H9 (cell line): ENCODE data around the gene CCR1. TPM values are rescaled to one million over a fixed set of nuclear protein-coding genes. Genes with fewer than 3 reads are reported as not detected.

Experiments
- DNase-seq: peaks from one replicate; pipeline ENCODE4 v3.0.0-alpha.2; 2017
- H2AFZ ChIP-seq: one replicate; pipeline ENCODE4 v1.6.1; 2013; ENCODE audit warnings: mild to moderate bottlenecking, low read length, control low read depth, moderate library complexity
- H2AK5ac ChIP-seq: 2 replicates; pipeline ENCODE4 v1.6.1; 2013; ENCODE audit warnings: low read length, control low read depth, mixed read lengths; ENCODE audit not compliant: insufficient read length
- H2BK120ac ChIP-seq: one replicate; pipeline ENCODE4 v1.6.1; 2013; ENCODE audit warnings: low read depth, mild to moderate bottlenecking, low read length, control low read depth, inconsistent platforms; ENCODE audit not compliant: poor library complexity, severe bottlenecking
- H2BK12ac ChIP-seq: 2 replicates; pipeline ENCODE4 v1.6.1; 2013; ENCODE audit warnings: low read length, control low read depth, mixed read lengths, low read depth; ENCODE audit not compliant: insufficient read length
- H2BK15ac ChIP-seq: 2 replicates; pipeline ENCODE4 v1.6.1; 2013; ENCODE audit warnings: low read depth, low read length, control low read depth
- H2BK20ac ChIP-seq: one replicate; pipeline ENCODE4 v1.6.1; 2013; ENCODE audit warnings: low read depth, mild to moderate bottlenecking, low read length, control low read depth, inconsistent platforms; ENCODE audit not compliant: poor library complexity, severe bottlenecking
- H2BK5ac ChIP-seq: 2 replicates; pipeline ENCODE4 v1.6.1; 2013; ENCODE audit warnings: low read length, control low read depth, mixed read lengths; ENCODE audit not compliant: insufficient read length
- H3K14ac ChIP-seq: 2 replicates; pipeline ENCODE4 v1.6.1; 2013; ENCODE audit warnings: low read length, control low read depth; ENCODE audit not compliant: insufficient read depth
- H3K18ac ChIP-seq: 2 replicates; pipeline ENCODE4 v1.6.1; 2013; ENCODE audit warnings: low read depth, mild to moderate bottlenecking, mixed read lengths, low read length, control low read depth; ENCODE audit not compliant: insufficient read length
- H3K23ac ChIP-seq: 2 replicates; pipeline ENCODE4 v1.6.1; 2013; ENCODE audit warnings: low read length, control low read depth, mixed read lengths, low read depth; ENCODE audit not compliant: insufficient read length
- H3K23me2 ChIP-seq: 2 replicates; pipeline ENCODE4 v1.6.1; 2013; ENCODE audit warnings: low read depth, mild to moderate bottlenecking, mixed read lengths, low read length, control low read depth; ENCODE audit not compliant: insufficient read length, poor library complexity, severe bottlenecking
- H3K27ac ChIP-seq: 2 replicates; pipeline ENCODE4 v1.5.1; 2013; ENCODE audit warnings: low read length, control low read depth, mixed read lengths, low read depth; ENCODE audit not compliant: insufficient read length
- H3K27me3 ChIP-seq: 2 replicates; pipeline ENCODE4 v1.6.1; 2013; ENCODE audit warnings: low read length, control low read depth, inconsistent platforms; ENCODE audit not compliant: insufficient read depth
- H3K4ac ChIP-seq: 2 replicates; pipeline ENCODE4 v1.6.1; 2013; ENCODE audit warnings: low read depth, mild to moderate bottlenecking, control low read depth, inconsistent platforms, low read length, moderate library complexity
- H3K4me1 ChIP-seq: 2 replicates; pipeline ENCODE4 v1.6.1; 2013; ENCODE audit warnings: low read length, control low read depth, inconsistent platforms; ENCODE audit not compliant: insufficient read depth
- H3K4me2 ChIP-seq: 2 replicates; pipeline ENCODE4 v1.6.1; 2013; ENCODE audit warnings: low read length, control low read depth, mixed read lengths; ENCODE audit not compliant: insufficient read length, insufficient read depth
- H3K56ac ChIP-seq: 2 replicates; pipeline ENCODE4 v1.6.1; 2013; ENCODE audit warnings: low read depth, mild to moderate bottlenecking, mixed read lengths, low read length, control low read depth; ENCODE audit not compliant: insufficient read length
- H3K79me1 ChIP-seq: 2 replicates; pipeline ENCODE4 v1.6.1; 2013; ENCODE audit warnings: low read depth, mild to moderate bottlenecking, moderate library complexity, low read length, control low read depth, inconsistent platforms; ENCODE audit not compliant: insufficient read depth, poor library complexity, severe bottlenecking
- H3K79me2 ChIP-seq: 2 replicates; pipeline ENCODE4 v1.6.1; 2013; ENCODE audit warnings: low read length, control low read depth, inconsistent platforms; ENCODE audit not compliant: insufficient read depth
- H3K9ac ChIP-seq: 2 replicates; pipeline ENCODE4 v1.6.1; 2013; ENCODE audit warnings: low read length, control low read depth, mixed read lengths; ENCODE audit not compliant: insufficient read length; ENCODE audit errors: extremely low read depth
- H3K9me3 ChIP-seq: one replicate; pipeline ENCODE4 v1.6.1; 2013; ENCODE audit warnings: low read depth, low read length, inconsistent platforms; ENCODE audit not compliant: control insufficient read depth
- H3T11ph ChIP-seq: one replicate; pipeline ENCODE4 v1.6.1; 2013; ENCODE audit warnings: mild to moderate bottlenecking, low read length, control low read depth, inconsistent platforms
- H4K20me1 ChIP-seq: one replicate; pipeline ENCODE4 v1.6.1; 2013; ENCODE audit not compliant: control insufficient read depth, insufficient read length, insufficient read depth
- H4K5ac ChIP-seq: 2 replicates; pipeline ENCODE4 v1.6.1; 2013; ENCODE audit warnings: low read depth, mild to moderate bottlenecking, mixed read lengths, low read length, control low read depth; ENCODE audit not compliant: insufficient read length
- H4K8ac ChIP-seq: replicated peaks from 2 replicates; pipeline ENCODE4 v1.6.1; 2013; ENCODE audit warnings: low read length, control low read depth, mixed read lengths, low read depth; ENCODE audit not compliant: insufficient read length
- H4K91ac ChIP-seq: 2 replicates; pipeline ENCODE4 v1.6.1; 2013; ENCODE audit warnings: low read depth, mild to moderate bottlenecking, moderate library complexity, mixed read lengths, low read length, control low read depth; ENCODE audit not compliant: insufficient read length
- H3K27ac Mint-ChIP-seq, 3 experiments: 2 replicates in 2 of 3; 3 replicates in 1 of 3; pipeline ENCODE4 v1.8.0; 2020 to 2021; ENCODE audit warnings: mixed read lengths in 3 of 3, mild to moderate bottlenecking in 1 of 3, moderate library complexity in 1 of 3
- H3K27me3 Mint-ChIP-seq: 2 replicates; pipeline ENCODE4 v1.8.0; 2021; ENCODE audit warnings: low read depth, mild to moderate bottlenecking, moderate library complexity, mixed read lengths
- H3K36me3 Mint-ChIP-seq, 3 experiments: 2 replicates in 2 of 3; 3 replicates in 1 of 3; pipeline ENCODE4 v1.8.0; 2020 to 2021; ENCODE audit warnings: low read depth in 3 of 3, mixed read lengths in 3 of 3; ENCODE audit not compliant: insufficient read depth in 1 of 3
- H3K4me1 Mint-ChIP-seq, 2 experiments: 2 replicates each; pipeline ENCODE4 v1.8.0; 2020; ENCODE audit warnings: mixed read lengths in 2 of 2
- H3K4me3 Mint-ChIP-seq, 2 experiments: 2 replicates in 1 of 2; 3 replicates in 1 of 2; pipeline ENCODE4 v1.8.0; 2020 to 2021; ENCODE audit warnings: mild to moderate bottlenecking in 2 of 2, mixed read lengths in 2 of 2, moderate library complexity in 1 of 2
- H3K9me3 Mint-ChIP-seq, 2 experiments: 2 replicates in 1 of 2; 3 replicates in 1 of 2; pipeline ENCODE4 v1.8.0; 2020; ENCODE audit warnings: mild to moderate bottlenecking in 2 of 2, mixed read lengths in 2 of 2, moderate library complexity in 1 of 2
- CTCF ChIP-seq: fragments of 200-600 bp; sonication (generic); conservative IDR thresholded peaks from 3 replicates; pipeline ENCODE4 v1.8.0; 2021; ENCODE audit warnings: antibody characterized with exemption, mild to moderate bottlenecking
- WGBS: extraction: QIAGEN DNeasy Blood & Tissue Kit; methylation state at CpG from one replicate; pipeline ENCODE4 v1.1.7; 2013; ENCODE audit warnings: missing lambda C conversion rate, low lambda C conversion rate, mixed read lengths; ENCODE audit not compliant: insufficient read length; ENCODE audit errors: extremely low coverage; 5-methylcytosine and 5-hydroxymethylcytosine counted together
- total RNA-seq: library from RNA; stranded (reverse); gene quantifications from 2 replicates; pipeline ENCODE4 v1.2.1, GENCODE V29; 2021

CCR1 gene
- total RNA-seq, 1 experiment from 2014 or later: not detected

GRCh38 chr3:46200790-46201189, 7.3 kb downstream of the CCR1 start:
- no peak overlapping the region for H3K4me3 Mint-ChIP-seq
- Histone ChIP-seq H4K5ac (no peak overlapping the region), H2BK15ac (no peak overlapping the region), H3K79me2 (no peaks in the 10 kb centered on the region), H3T11ph (no peak overlapping the region), H3K4ac (no peak overlapping the region), H3K9ac (no peak overlapping the region), H2BK5ac (no peak overlapping the region), H3K23ac (no peak overlapping the region), H3K18ac (no peak overlapping the region), H4K20me1 (no peaks in the 10 kb centered on the region), H4K91ac (no peak overlapping the region), H3K4me1 (no peaks in the 10 kb centered on the region), H3K56ac (no peak overlapping the region), H2AK5ac (no peak overlapping the region), H3K27me3 (no peaks in the 10 kb centered on the region; the same call in 1 of the 2 replicates), H3K27ac (no peak overlapping the region), H3K79me1 (no peaks in the 10 kb centered on the region), H2BK120ac (no peak overlapping the region), H3K9me3 (no peaks in the 10 kb centered on the region), H2BK12ac (no peak overlapping the region), H3K4me2 (no peak overlapping the region), H2BK20ac (no peak overlapping the region), H4K8ac (no peak overlapping the region), H2AFZ (no peak overlapping the region), H3K23me2 (no peaks in the 10 kb centered on the region), H3K14ac (no peak overlapping the region)
- no CpG with 5 or more reads among the region's 1 CpG for WGBS
- H3K27ac Mint-ChIP-seq: no peak overlapping the region
- peaks cover 1 to 2% of the 10 kb centered on the region in 2 experiments for H3K4me1 Mint-ChIP-seq
- peaks cover 7% of the 10 kb centered on the region for H3K27me3 Mint-ChIP-seq
- no peak for DNase-seq
- no peaks in the 10 kb centered on the region for H3K36me3 Mint-ChIP-seq
- no peak for TF ChIP-seq CTCF
- peaks cover 0 to 2% of the 10 kb centered on the region in 2 experiments; a peak in 3 of 5 replicates for H3K9me3 Mint-ChIP-seq
